ENCODE data around the gene C1RL.
A peak's percentile ranks its signal among the peaks of the same experiment; 100 is the strongest.

Gene C1RL

DNA sequence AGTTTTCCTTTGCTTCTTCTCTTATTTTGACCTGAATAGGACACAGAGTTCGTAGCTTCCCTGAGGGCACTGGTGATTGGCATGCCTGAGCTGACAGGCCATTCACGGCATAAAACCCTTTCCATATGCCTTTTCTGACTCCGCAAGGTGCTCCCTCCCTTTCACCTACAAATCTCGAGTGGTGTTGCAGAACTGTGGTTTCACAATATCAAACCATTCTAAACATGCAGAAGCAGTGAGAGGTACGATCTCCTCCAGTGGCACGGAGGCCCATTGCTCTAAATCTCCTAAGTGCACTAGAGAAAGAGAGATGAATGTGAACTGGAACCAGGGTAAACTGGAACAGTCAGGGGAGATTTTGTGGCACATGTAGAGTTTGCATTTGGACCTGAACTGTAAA, 45.0 kb upstream of the C1RL start:
- H3K4me3 Mint-ChIP-seq, result no peak overlapping the region
- no peak for TF ChIP-seq CTCF (IDR thresholded peaks at IDR 0.05; ENCODE audit: unreplicated experiment in 3 of 3)
- no peaks in the 10 kb centered on the region for H3K27me3 Mint-ChIP-seq (ENCODE audit: low read depth)
- H3K9me3 Mint-ChIP-seq, result no peaks in the 10 kb centered on the region
- H3K36me3 Mint-ChIP-seq (ENCODE audit: low read depth), result peaks cover 38% of the 10 kb centered on the region
- H3K4me1 Mint-ChIP-seq, result no peaks in the 10 kb centered on the region
- no peak overlapping the region for H3K27ac Mint-ChIP-seq

- Mint-ChIP-seq H3K4me3 (no peak overlapping the region), H3K9me3 (no peaks in the 10 kb centered on the region), H3K27me3 (ENCODE audit: low read depth) (no peaks in the 10 kb centered on the region), H3K36me3 (ENCODE audit: low read depth) (peaks cover 49% of the 10 kb centered on the region), H3K27ac (no peak overlapping the region), H3K4me1 (no peaks in the 10 kb centered on the region)
- no peak for TF ChIP-seq CTCF (IDR thresholded peaks at IDR 0.05; ENCODE audit: unreplicated experiment in 3 of 3)
Observed at GRCh38 chr12:7152818-7153217, 43.8 kb upstream of the C1RL start.

DNA sequence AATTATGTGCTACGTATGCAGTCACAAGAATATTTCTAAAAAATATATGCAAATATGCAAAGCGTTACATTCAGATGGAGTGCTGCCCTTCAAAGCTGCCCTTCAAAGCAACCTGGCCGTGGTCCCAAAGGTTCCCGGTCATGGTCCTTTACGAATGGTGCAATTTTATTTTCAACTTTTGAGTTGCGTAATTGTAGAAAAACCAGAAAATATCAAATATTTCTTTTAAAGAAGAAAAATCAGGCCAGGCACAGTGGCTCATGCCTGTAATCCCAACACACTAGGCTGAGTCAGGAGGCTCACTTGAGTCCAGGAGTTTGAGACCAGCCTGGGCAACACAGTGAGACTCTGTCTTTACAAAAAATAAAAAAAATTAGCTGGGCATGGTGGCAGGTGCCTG, 42.5 kb upstream of the C1RL start:
- Mint-ChIP-seq H3K36me3 (ENCODE audit: low read depth) (peaks cover 48% of the 10 kb centered on the region), H3K4me1 (no peaks in the 10 kb centered on the region), H3K4me3 (no peak overlapping the region), H3K27me3 (ENCODE audit: low read depth) (no peaks in the 10 kb centered on the region), H3K27ac (no peak overlapping the region), H3K9me3 (no peaks in the 10 kb centered on the region)
- TF ChIP-seq CTCF (IDR thresholded peaks at IDR 0.05; ENCODE audit: unreplicated experiment in 3 of 3), result no peak

DNA sequence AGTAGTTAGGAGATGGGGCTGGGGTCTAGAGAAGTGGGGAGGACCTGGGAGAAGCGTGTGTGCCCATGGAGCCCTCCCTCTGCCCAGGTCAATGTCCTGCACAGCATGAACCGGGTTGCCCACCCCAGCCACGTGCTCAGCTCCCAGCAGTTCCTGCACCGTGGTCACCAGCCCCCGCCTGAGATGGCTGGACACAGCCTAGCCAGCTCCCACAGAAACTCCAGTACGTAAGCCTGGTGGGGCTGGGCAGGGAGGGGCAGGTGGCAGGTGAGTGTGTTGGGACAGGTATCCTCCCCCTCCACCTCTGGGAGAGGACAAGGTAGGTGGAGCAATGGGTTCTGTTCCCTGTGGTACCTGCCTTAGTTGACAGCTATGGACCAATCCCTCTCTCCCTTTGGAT, 41.8 kb upstream of the C1RL start:
- H3K4me1 Mint-ChIP-seq, result no peaks in the 10 kb centered on the region
- peaks cover 47% of the 10 kb centered on the region for H3K36me3 Mint-ChIP-seq (ENCODE audit: low read depth)
- no peak for TF ChIP-seq CTCF (IDR thresholded peaks at IDR 0.05; ENCODE audit: unreplicated experiment in 3 of 3)
- H3K27ac Mint-ChIP-seq, result no peak overlapping the region
- no peak overlapping the region for H3K4me3 Mint-ChIP-seq
- H3K27me3 Mint-ChIP-seq (ENCODE audit: low read depth), result no peaks in the 10 kb centered on the region
- no peaks in the 10 kb centered on the region for H3K9me3 Mint-ChIP-seq

DNA sequence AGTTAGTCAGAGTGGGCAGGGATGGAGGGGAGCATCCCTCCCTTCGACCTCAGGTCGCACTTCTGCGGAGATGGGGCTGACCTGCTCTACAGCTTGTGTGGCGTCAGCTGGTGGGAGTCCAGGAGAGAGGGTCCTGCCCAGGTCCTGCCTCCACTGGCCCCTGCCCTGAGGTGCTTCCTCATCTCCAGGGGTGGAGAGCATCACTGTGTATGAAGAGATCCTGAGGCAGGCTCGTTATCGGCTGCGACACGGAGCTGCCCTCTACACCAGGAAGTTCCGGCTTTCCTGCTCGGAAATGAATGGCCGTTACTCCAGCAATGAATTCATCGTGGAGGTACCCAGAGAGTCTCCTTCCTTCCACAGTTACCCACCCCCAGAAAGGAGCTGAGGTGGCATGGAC, 41.3 kb upstream of the C1RL start:
- Mint-ChIP-seq H3K27ac (no peak overlapping the region), H3K27me3 (ENCODE audit: low read depth) (no peaks in the 10 kb centered on the region), H3K4me3 (no peak overlapping the region), H3K36me3 (ENCODE audit: low read depth) (peaks cover 51% of the 10 kb centered on the region), H3K9me3 (no peaks in the 10 kb centered on the region), H3K4me1 (no peaks in the 10 kb centered on the region)
- no peak for TF ChIP-seq CTCF (IDR thresholded peaks at IDR 0.05; ENCODE audit: unreplicated experiment in 3 of 3)

DNA sequence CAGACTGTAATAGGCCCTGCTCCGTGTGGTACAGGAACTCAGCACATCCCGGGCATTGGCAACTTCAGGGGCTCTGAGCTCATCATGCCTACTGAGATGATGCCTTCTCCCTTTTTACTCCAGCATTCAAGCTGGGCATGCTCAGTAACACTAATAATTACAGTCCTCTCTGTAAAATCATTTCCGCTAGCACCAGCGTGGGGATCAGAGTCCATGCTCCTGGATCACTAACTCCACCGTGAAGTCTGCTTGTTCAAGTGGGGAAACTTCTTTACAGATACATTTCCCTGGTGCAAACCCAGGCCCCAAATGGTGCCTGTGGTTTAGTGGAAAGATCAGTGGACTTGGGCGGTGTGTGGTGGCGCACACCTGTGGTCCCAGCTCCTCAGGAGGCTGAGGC, 37.9 kb upstream of the C1RL start:
- Mint-ChIP-seq H3K4me3 (no peak overlapping the region), H3K27me3 (ENCODE audit: low read depth) (no peaks in the 10 kb centered on the region), H3K4me1 (no peaks in the 10 kb centered on the region), H3K36me3 (ENCODE audit: low read depth) (peaks cover 54% of the 10 kb centered on the region), H3K27ac (peak overlapping the region in 1 of 3 experiments; percentile 1), H3K9me3 (no peaks in the 10 kb centered on the region)
- TF ChIP-seq CTCF (IDR thresholded peaks at IDR 0.05; ENCODE audit: unreplicated experiment in 3 of 3), result no peak

Data from nephron (organoid).